Right atrium auricular region (tissue), 2 donors: ENCODE results near the gene RNU6-8. TPM values are rescaled to one million over a fixed set of nuclear protein-coding genes. Genes with fewer than 3 reads are reported as not detected.

Source experiments
- DNase-seq: peaks from one replicate; pipeline ENCODE4 v3.0.0-alpha.2; 2019; ENCODE audit warnings: low spot score
- H3K27ac ChIP-seq, 2 donors: fragments of 200-600 bp; sonication (generic); 1 replicate in 1 of 2; 2 replicates in 1 of 2; pipeline ENCODE4 v1.5.1; 2016 to 2019
- H3K27me3 ChIP-seq, 2 donors: fragments of 200-600 bp; sonication (generic); one replicate each; pipeline versions ENCODE4 v1.5.1 to v1.6.0; 2017 to 2019
- H3K36me3 ChIP-seq: fragments of 200-600 bp; sonication (generic); one replicate; pipeline ENCODE4 v1.5.1; 2016
- H3K4me1 ChIP-seq, 2 donors: fragments of 200-600 bp; sonication (generic); one replicate each; pipeline versions ENCODE4 v1.5.1 to v1.6.0; 2017 to 2019
- H3K4me3 ChIP-seq, 2 donors: fragments of 200-600 bp; sonication (generic); 1 replicate in 1 of 2; 2 replicates in 1 of 2; pipeline ENCODE4 v1.5.1; 2017 to 2019; ENCODE audit warnings: mild to moderate bottlenecking in 1 of 2, moderate library complexity in 1 of 2
- H3K9me3 ChIP-seq, 2 donors: fragments of 200-600 bp; sonication (generic); one replicate each; pipeline ENCODE4 v1.5.1; 2019
- CTCF ChIP-seq, 2 donors: fragments of 200-600 bp; sonication (generic); IDR thresholded peaks; one replicate each; pipeline ENCODE4 v1.5.1; 2019; ENCODE audit warnings: antibody characterized with exemption in 2 of 2
- total RNA-seq, 2 donors: library from RNA; depleted of rRNA; stranded (reverse); fragments of >200 nt; gene quantifications; one replicate each; pipeline ENCODE4 v1.1.0, GENCODE V29; 2016

Gene RNU6-8
- total RNA-seq, 2 donors from 2014 or later, result not detected

- Histone ChIP-seq H3K27ac (no peak overlapping the region), H3K36me3 (no peaks in the 10 kb centered on the region), H3K27me3 (no peaks in the 10 kb centered on the region), H3K9me3 (no peaks in the 10 kb centered on the region), H3K4me1 (no peaks in the 10 kb centered on the region), H3K4me3 (no peak overlapping the region)
- no peak for DNase-seq
- TF ChIP-seq CTCF (IDR thresholded peaks at IDR 0.05), result no peak
Measured at GRCh38 chr14:32171469-32171868, 31.6 kb downstream of the RNU6-8 start.

- no peak for DNase-seq
- Histone ChIP-seq H3K9me3 (no peaks in the 10 kb centered on the region), H3K27ac (no peak overlapping the region), H3K36me3 (no peaks in the 10 kb centered on the region), H3K4me3 (no peak overlapping the region), H3K27me3 (no peaks in the 10 kb centered on the region), H3K4me1 (no peaks in the 10 kb centered on the region)
- TF ChIP-seq CTCF (IDR thresholded peaks at IDR 0.05), result no peak
Measured at GRCh38 chr14:32169191-32169590, 33.9 kb downstream of the RNU6-8 start.

- Histone ChIP-seq H3K9me3 (no peaks in the 10 kb centered on the region), H3K27me3 (no peaks in the 10 kb centered on the region), H3K4me3 (no peak overlapping the region), H3K36me3 (no peaks in the 10 kb centered on the region), H3K4me1 (no peaks in the 10 kb centered on the region), H3K27ac (no peak overlapping the region)
- DNase-seq, result no peak
- no peak for TF ChIP-seq CTCF (IDR thresholded peaks at IDR 0.05)
Measured at GRCh38 chr14:32167907-32168306, 35.2 kb downstream of the RNU6-8 start.

- Histone ChIP-seq H3K9me3 (no peaks in the 10 kb centered on the region), H3K27me3 (no peaks in the 10 kb centered on the region), H3K27ac (no peak overlapping the region), H3K4me1 (no peaks in the 10 kb centered on the region), H3K4me3 (no peak overlapping the region), H3K36me3 (no peaks in the 10 kb centered on the region)
- no peak for DNase-seq
- TF ChIP-seq CTCF (IDR thresholded peaks at IDR 0.05), result no peak
Measured at GRCh38 chr14:32166924-32167323, 36.1 kb downstream of the RNU6-8 start.

GRCh38 chr14:32166029-32166428 is 37.0 kb downstream of the RNU6-8 start:
- no peaks in the 10 kb centered on the region for H3K9me3 ChIP-seq
- no peak for TF ChIP-seq CTCF (IDR thresholded peaks at IDR 0.05)
- H3K27ac ChIP-seq, result no peak overlapping the region
- H3K4me3 ChIP-seq, result no peak overlapping the region
- no peaks in the 10 kb centered on the region for H3K4me1 ChIP-seq
- H3K36me3 ChIP-seq, result no peaks in the 10 kb centered on the region
- no peak for DNase-seq
- H3K27me3 ChIP-seq, result no peaks in the 10 kb centered on the region

Other genes with a start within 250 kb of the RNU6-8 start
- gene ARHGAP5, start 126.0 kb downstream of the RNU6-8 start, total RNA-seq, result 100 to 1,000 TPM; 145 to 160 TPM
- gene RNU6-7, start 1.2 kb downstream of the RNU6-8 start, total RNA-seq, result not detected
- gene AKAP6, start 126.0 kb upstream of the RNU6-8 start, total RNA-seq, result 100 to 1,000 TPM; 112 to 117 TPM